AG04449 (cell line): Measurements from ENCODE around the gene PPP1R13L.

ENCODE experiments used
- CTCF ChIA-PET: fragments of 350-600 bp; formaldehyde crosslinking; extraction: SDS; loops from one replicate; lab custom pipeline; 2021; ENCODE audit warnings: antibody characterized with exemption; lab: Yijun Ruan, JAX
- POLR2A ChIA-PET: fragments of 400-600, 350-600 bp; formaldehyde crosslinking; extraction: SDS; loops from one replicate; lab custom pipeline; 2020; ENCODE audit warnings: antibody characterized with exemption, inconsistent platforms; lab: Yijun Ruan, JAX
- DNase-seq: peaks from one replicate; pipeline ENCODE4 v3.0.0-alpha.2; 2010; ENCODE audit warnings: low read depth, low spot score
- H3K4me3 ChIP-seq: 2 replicates; pipeline ENCODE4 v1.5.1; 2011; ENCODE audit warnings: low read depth, mild to moderate bottlenecking, control low read depth, low read length
- TF ChIP-seq, protein P1 (sequence below): IDR thresholded peaks from one replicate; pipeline ENCODE4 v1.5.1; 2011; ENCODE audit warnings: mild to moderate bottlenecking, moderate library complexity, low read length, control low read depth, inconsistent platforms; ENCODE audit not compliant: insufficient read depth; ENCODE audit errors: missing control alignments

The PPP1R13L gene

DNA sequence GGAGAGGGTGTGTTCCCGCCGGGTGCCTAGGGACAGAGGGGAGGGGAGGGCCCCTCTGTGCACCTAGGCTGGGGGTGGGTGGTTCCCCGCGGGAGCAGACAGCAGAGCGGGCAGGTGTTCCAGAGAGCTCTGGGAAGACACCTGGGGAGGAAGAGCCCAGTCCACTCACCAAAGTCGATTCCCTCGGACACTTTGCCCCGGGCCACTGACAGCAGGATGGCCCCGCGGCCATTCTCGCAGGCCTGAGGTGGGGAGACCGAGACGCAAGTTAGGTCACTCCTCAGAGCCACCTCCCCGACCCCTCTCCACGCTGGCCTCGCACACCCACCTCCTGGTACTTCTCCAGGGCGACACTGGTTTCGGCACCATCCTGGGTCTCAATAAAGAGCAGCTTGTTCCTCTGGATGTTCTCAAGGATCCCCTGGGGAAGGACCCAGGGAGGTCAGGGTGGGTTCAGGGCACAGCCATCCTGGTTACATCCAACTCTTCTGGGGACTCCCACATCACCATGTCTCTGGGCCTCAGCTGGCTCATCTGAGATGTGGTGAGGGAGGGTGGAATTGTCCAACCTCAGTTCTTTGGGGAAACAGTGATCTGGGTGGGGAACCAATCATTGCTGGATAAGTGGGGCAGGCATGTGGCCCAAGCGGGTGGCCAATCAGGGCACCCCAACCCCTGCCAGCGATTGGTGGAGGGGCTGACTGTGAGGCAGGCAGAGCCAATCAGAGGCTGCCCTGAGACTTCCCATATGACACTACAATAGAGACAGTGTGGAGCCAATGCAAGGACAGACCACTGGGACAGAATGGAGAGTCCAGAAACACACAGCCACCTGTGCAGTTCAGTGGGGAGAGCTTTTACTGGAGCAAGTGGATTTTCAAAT is 51.7 kb downstream of the PPP1R13L start:
- DNase-seq: no peak
- ChIA-PET CTCF (interaction anchor here (0.7 to 3.0 kb wide), 4 partner anchors 14 to 207 kb away, joined by 3 to 18 read pairs (median 4); partner anchors contain the start of gene PPP1R13L), POLR2A (no interaction called here)
- TF ChIP-seq, protein P1, sequence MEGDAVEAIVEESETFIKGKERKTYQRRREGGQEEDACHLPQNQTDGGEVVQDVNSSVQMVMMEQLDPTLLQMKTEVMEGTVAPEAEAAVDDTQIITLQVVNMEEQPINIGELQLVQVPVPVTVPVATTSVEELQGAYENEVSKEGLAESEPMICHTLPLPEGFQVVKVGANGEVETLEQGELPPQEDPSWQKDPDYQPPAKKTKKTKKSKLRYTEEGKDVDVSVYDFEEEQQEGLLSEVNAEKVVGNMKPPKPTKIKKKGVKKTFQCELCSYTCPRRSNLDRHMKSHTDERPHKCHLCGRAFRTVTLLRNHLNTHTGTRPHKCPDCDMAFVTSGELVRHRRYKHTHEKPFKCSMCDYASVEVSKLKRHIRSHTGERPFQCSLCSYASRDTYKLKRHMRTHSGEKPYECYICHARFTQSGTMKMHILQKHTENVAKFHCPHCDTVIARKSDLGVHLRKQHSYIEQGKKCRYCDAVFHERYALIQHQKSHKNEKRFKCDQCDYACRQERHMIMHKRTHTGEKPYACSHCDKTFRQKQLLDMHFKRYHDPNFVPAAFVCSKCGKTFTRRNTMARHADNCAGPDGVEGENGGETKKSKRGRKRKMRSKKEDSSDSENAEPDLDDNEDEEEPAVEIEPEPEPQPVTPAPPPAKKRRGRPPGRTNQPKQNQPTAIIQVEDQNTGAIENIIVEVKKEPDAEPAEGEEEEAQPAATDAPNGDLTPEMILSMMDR: no peak
- H3K4me3 ChIP-seq: no peak overlapping the region

DNA sequence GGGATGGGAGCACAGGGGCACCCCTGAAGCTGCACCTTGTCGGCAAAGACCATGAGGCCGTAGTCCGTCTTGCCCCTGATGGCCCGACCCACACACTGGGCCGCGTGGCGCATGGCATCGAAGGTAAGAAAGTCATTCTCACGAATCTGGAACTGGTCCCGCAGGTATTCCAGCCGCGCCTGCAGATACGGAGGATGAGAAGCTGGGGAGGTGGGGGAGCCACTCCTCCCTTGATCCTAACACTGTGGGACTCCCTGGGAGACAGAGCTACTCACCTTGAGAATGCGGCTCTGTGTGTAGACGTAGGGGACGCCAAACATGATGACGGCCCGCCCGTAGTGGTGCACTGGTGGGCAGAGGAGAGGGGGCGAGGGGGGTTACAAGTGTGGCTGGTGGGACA is 52.4 kb downstream of the PPP1R13L start:
- TF ChIP-seq, protein P1: no peak
- ChIA-PET POLR2A (no interaction called here), CTCF (interaction anchor here (1.8 to 3.0 kb wide), 2 partner anchors 14 to 52 kb away, joined by 5 to 18 read pairs; partner anchors contain the start of gene PPP1R13L)
- DNase-seq: no peak
- H3K4me3 ChIP-seq: no peak overlapping the region

GRCh38 chr19:45352062-45352461 is 52.8 kb downstream of the PPP1R13L start:
- POLR2A ChIA-PET: no interaction called here
- TF ChIP-seq, protein P1: no peak
- no peak overlapping the region for H3K4me3 ChIP-seq
- no peak for DNase-seq
- CTCF ChIA-PET: interaction anchor here (1.8 to 3.0 kb wide), 2 partner anchors 13 to 52 kb away, joined by 5 to 18 read pairs; partner anchors contain the start of gene PPP1R13L

- CTCF ChIA-PET: interaction anchor here (1.8 to 3.0 kb wide), 2 partner anchors 13 to 53 kb away, joined by 5 to 18 read pairs; partner anchors contain the start of gene PPP1R13L
- TF ChIP-seq, protein P1: no peak
- DNase-seq: no peak
- no peak overlapping the region for H3K4me3 ChIP-seq
- POLR2A ChIA-PET: no interaction called here
Measured at GRCh38 chr19:45351401-45351952, 53.4 kb downstream of the PPP1R13L start.

DNA sequence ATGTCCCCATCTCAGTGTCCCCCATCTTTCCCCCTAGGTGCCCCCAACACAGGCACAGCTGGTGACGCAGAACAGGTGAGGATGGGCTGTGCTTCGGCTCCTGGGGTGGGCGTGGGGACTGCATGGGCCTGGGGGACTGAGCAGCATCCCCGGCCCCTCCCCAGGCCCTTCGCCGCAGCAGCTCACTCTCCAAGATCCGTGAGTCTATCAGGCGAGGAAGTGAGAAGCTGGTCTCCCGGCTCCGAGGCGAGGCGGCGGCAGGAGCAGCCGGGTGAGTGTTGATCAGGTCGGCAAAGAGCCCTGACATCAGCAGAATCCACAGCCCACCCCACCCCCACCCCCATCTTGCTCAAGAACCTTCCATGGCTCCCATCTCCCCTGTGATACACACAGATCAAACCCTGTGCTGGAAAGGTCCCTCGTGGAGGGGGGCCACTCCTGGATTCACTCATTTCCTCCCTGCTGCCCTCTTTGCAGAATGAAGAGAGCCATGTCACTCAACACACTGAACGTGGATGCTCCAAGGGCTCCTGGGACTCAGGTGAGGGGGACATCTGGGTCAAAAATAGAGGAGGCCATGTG is 54.3 kb downstream of the PPP1R13L start:
- no peak overlapping the region for H3K4me3 ChIP-seq
- DNase-seq: no peak
- TF ChIP-seq, protein P1: no peak
- ChIA-PET CTCF (interaction anchor here (3.0 kb wide), 1 partner anchor 12 kb away, joined by 18 read pairs; no protein-coding TSS in a partner anchor), POLR2A (interaction anchor here (0.7 kb wide), 1 partner anchor 44 kb away, joined by 3 read pairs; no protein-coding TSS in a partner anchor)
